GM12878 (cell line): ENCODE results near the gene TDRD5.

Experiments
- BRCA1 ChIP-seq: IDR thresholded peaks from 2 replicates; pipeline ENCODE4 v1.6.1; 2011; ENCODE audit warnings: low read depth, low read length, improper control_type of control experiment
- CTCF ChIP-seq, 3 experiments: IDR thresholded peaks in 2 of 3; conservative IDR thresholded peaks in 1 of 3; 2 replicates each; pipeline ENCODE4 v1.5.1; 2011; ENCODE audit warnings: low read depth in 3 of 3, low read length in 3 of 3, mild to moderate bottlenecking in 3 of 3, control low read depth in 2 of 3, moderate library complexity in 2 of 3, inconsistent platforms in 1 of 3, mixed read lengths in 1 of 3; ENCODE audit not compliant: control insufficient read depth in 2 of 3, insufficient read depth in 1 of 3; ENCODE audit errors: extremely low read depth in 1 of 3
- ESRRA ChIP-seq: IDR thresholded peaks from 2 replicates; pipeline ENCODE4 v1.6.1; 2012; ENCODE audit warnings: mild to moderate bottlenecking, low read length, improper control_type of control experiment
- NFIC ChIP-seq: IDR thresholded peaks from 2 replicates; pipeline ENCODE4 v1.6.1; 2012; ENCODE audit warnings: low read depth, mild to moderate bottlenecking, inconsistent platforms, low read length, moderate library complexity
- RCOR1 ChIP-seq: conservative IDR thresholded peaks from 2 replicates; pipeline ENCODE4 v1.6.1; 2012; ENCODE audit warnings: low read depth, low read length, improper control_type of control experiment
- RELB ChIP-seq: fragments of 450-650 bp; IDR thresholded peaks from 2 replicates; pipeline ENCODE4 v1.6.1; 2017; ENCODE audit warnings: low read depth, mild to moderate bottlenecking, moderate library complexity
- SMC3 ChIP-seq: IDR thresholded peaks from 2 replicates; pipeline ENCODE4 v1.6.1; 2011; ENCODE audit warnings: low read length, improper control_type of control experiment, borderline replicate concordance
- TAF1 ChIP-seq: IDR thresholded peaks from 2 replicates; pipeline ENCODE4 v1.6.1; 2011; ENCODE audit warnings: mild to moderate bottlenecking, low read depth, low read length, borderline replicate concordance
- ZNF207 ChIP-seq: fragments of 450-650 bp; IDR thresholded peaks from 2 replicates; pipeline ENCODE4 v1.6.1; 2014; ENCODE audit warnings: antibody characterized with exemption, mild to moderate bottlenecking, borderline replicate concordance

GRCh38 chr1:179590671-179591070 is 961 bp upstream of the TDRD5 start:
- no peak for TF ChIP-seq NFIC
- TF ChIP-seq RCOR1 = no peak
- no peak for TF ChIP-seq ESRRA
- TF ChIP-seq SMC3 = no peak
- TF ChIP-seq CTCF (IDR thresholded peaks at IDR 0.05 in 2 of 3, conservative IDR thresholded peaks at IDR 0.05 in 1 of 3; ENCODE audit: control insufficient read depth in 2 of 3, extremely low read depth in 1 of 3, insufficient read depth in 1 of 3, low read depth in 3 of 3, low read length in 3 of 3) = no peak
- no peak for TF ChIP-seq RELB
- no peak for TF ChIP-seq BRCA1
- TF ChIP-seq TAF1 = no peak
- no peak for TF ChIP-seq ZNF207
